Measurements from ENCODE around the gene H2BK1.

- no peak for TF ChIP-seq CTCF (IDR thresholded peaks at IDR 0.05; ENCODE audit: low read depth, low read length)
- no peak for TF ChIP-seq MAX (IDR thresholded peaks at IDR 0.05; ENCODE audit: low read depth, low read length)
- TF ChIP-seq POLR2A (IDR thresholded peaks at IDR 0.05; ENCODE audit: extremely low read depth, insufficient read length) = no peak
- TF ChIP-seq MYC (IDR thresholded peaks at IDR 0.05; ENCODE audit: low read depth, low read length) = no peak
Observed at GRCh38 chr7:151256410-151257045, 46.2 kb upstream of the H2BK1 start.
